HG03565 (cell line): ENCODE data around the gene NSUN3.
"Not testable (repeated sequence)": the region's sequence is repeated elsewhere in the genome, so short reads cannot be mapped to it uniquely, and the experiment has no call there.

ENCODE experiments used
- ATAC-seq: cut with Tn5 transposase; IDR thresholded peaks from one replicate; pipeline ENCODE4 v1.9.1; 2021; ENCODE audit warnings: mild to moderate bottlenecking, moderate library complexity; ENCODE audit not compliant: unreplicated experiment

The NSUN3 gene

DNA sequence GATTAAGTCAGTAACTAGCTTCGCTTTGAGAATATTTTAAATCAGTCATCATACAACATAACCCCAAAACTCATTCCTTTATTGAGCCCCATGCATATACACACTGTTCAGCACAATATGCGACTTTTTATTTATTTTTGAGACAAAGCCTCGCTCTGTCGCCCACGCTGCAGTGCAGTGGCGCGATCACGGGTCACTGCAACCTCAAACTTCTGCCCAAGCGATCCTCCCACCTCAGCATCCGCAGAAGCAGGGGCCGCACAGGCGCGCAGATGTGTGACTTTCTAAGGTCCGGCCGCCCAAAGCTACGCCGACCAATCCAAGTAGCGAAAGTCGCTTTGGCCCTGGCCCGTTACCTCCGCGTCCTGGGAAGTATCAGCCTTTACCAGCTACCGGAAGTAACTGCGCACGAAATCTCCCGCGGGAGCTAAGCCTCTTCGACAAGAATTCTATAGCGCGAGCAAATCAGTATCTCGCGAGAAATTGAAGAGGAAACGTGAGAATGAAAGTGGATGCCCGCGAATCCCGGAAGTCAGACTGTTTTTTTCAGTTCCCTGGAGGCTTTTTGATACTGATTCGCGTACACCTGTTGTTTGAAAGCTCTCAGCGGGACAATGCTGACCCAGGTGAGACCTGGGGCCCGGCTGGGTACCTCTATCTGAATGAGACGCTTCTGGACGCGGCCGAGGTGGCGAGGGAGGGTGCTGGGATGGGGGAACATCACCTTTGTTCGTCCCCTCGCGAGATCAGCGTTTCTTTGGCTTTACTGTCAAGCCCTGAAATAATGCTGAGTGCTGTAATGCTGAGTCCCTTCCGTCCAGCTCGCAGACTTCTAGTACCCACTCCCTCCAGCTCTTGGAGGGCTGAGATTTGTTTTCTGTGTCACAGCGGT is at the start of gene NSUN3, which contains the start of gene DHFR2:
TSS of gene NSUN3 (plus strand) at position 549 of the 892 bp plus-strand sequence. CDS start at position 615, 66 bp downstream.
TSS of gene DHFR2 (minus strand) at position 404 of the 892 bp plus-strand sequence. CDS start 1,405 bp downstream, outside the sequence.
- ATAC-seq: peak; percentile 92

- ATAC-seq: no peak
Observed at GRCh38 chr3:94015025-94015424, 47.8 kb upstream of the NSUN3 start.

DNA sequence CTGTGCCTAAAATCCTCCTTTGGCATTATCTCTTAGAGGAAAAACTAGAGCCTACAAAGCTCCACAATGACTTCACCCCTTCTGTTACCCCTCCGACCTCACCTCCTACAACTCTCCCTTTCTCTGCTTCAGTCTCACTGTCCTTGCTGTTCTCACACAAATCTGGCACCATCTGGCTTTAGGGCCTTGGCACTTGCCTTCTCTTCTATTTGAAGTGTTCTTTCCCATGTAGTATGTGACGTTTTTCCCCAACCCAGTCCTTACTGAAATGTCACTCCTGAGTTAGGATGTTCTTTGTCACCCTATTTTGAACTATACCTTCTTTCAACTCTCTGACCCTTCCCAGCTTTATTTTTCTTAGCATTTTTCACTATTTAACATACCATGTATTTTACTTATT is 43.2 kb upstream of the NSUN3 start:
- no peak for ATAC-seq

DNA sequence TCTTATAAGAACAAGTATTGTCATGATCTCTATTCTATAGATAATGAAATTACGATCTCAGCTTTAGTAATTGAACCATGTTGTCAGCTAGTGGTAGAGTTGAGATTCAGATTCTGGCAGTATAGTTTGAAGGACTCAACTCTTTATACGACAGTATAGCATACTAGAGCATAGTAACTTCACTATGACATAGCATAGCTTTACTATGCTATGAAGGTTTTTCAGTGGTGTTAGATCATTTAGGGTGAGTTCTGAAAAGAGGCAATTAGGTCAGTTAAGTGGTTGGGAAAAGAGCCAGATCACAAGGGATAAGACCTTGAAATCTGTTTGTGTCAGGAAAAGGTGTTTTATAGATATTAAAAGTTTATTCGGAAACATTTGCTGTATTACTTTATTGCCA is 42.6 kb upstream of the NSUN3 start:
- no peak for ATAC-seq

GRCh38 chr3:94024385-94024784 is 38.5 kb upstream of the NSUN3 start:
- ATAC-seq: no peak

DNA sequence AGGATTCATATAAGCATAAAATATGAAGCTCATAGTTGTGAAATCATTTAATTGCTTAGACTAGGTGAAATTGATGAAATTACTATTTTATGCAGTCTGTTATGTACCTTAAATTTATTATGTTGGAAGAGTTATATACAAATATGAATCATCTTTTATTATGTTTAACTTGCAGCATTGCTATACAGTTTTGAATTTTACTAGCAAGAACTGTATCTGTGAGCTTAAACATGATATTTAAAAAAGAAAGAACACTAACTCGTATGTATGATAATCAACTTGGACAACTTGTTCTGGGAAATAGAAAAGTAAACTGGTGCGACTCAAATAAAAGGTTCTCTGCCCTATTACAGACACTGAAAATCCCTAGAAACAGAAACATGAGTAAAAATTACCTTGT is 36.2 kb upstream of the NSUN3 start:
- no peak for ATAC-seq

GRCh38 chr3:94028093-94028837 is 34.6 kb upstream of the NSUN3 start, which contains the start of gene STX19:
Gene STX19 (minus strand): TSS chr3:94028597. CDS start chr3:94015269, 13,328 bp downstream.
- ATAC-seq: no peak

- ATAC-seq: peak; percentile 74
Observed at GRCh38 chr3:94036909-94037507, 25.9 kb upstream of the NSUN3 start.

GRCh38 chr3:94043285-94043684 is 19.6 kb upstream of the NSUN3 start:
- ATAC-seq: no peak

- not testable (repeated sequence) for ATAC-seq
Observed at GRCh38 chr3:94044100-94044936, 18.5 kb upstream of the NSUN3 start.

DNA sequence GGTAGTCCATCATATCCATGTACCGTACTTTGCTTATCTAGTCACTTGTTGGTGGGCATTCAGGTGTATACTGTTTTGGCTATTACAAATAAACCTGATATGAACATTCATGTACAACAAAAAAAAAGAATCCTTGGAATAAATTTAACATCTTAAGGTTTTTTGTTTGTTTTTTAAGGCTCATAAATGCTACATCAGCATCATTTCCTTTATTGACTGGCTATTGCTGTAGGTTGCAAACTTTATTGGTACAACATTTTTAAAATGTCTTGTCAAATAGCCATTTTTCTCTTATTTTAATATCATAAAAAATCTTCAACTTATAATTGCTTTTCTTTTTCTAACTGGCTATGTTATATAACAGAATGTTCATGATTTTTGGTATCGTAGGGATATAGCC is 16.3 kb upstream of the NSUN3 start:
- ATAC-seq: no peak

DNA sequence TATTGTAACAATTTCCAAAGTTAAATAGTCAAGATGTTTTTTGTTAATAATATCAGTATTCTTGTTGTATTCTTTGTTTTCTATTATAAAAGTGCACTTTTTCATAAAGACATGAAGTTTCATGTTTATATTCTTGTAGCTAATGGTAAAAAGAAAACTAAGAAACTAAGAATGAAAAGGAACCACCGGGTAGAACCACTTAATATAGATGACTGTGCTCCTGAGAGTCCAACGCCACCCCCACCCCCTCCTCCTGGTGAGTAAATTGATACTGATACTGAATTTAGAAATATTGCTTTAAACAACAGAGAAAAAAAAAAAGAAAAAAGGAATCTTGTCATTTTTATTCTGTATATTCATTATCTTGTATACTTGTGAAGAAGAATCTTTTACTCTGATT is 13.6 kb upstream of the NSUN3 start:
- no peak for ATAC-seq

GRCh38 chr3:94050546-94050945 is 12.3 kb upstream of the NSUN3 start:
- ATAC-seq: no peak

- ATAC-seq: no peak
Observed at GRCh38 chr3:94061297-94061696, 1.6 kb upstream of the NSUN3 start.

DNA sequence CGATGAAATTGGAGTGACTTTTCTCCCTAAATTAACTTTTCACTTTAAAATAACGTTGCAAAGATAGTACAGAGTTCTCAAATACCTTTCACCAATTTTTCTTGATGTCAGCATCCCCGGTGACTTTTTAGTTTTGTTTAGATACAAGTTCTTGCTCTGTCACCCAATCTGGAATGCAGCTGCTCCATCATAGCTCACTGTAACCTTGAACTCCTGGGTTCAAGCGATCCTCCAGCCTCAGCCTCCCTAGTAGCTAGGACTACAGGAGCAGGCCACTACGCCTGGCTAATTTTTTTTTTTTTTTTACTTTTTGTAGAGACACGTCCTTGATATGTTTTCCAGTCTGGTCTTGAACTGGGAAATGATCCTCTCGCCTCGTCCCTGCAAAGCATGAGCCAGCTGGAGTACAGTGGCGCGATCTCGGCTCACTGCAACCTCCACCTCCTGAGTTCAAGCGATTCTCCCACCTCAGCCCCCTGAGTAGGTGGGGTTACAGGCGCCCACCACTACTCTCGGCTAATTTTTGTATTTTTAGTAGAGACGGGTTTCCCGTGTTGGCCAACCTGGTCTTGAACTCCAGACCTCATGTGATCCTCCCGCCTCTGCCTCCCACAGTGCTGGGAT is 747 bp downstream of the NSUN3 start:
- no peak for ATAC-seq

DNA sequence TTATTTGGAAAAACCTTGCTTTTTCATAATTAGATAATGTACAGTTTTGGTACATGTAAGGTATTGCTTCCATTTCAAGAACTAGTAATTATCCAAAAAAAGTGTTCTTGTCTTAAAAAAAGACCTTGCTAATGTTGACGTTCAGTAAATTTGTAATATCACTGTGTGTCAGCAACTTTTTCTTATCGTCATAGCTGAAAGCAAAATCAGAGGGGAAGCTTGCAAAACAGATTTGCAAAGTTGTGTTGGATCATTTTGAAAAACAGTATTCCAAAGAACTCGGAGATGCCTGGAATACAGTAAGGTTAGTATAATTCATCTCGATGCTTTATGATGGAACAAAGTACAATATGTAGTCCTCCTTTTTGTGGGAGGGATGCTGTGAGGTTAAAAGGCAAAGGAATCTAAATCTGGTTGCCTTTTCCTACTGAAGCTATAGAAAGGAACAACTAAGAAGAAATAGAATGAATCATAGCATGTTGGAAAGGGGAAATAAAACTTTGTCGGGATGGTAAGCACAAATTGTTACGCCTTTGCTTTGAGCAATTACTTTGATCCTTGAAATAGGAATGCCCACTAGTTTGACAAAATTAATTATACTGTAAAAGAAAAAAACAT is 1.5 kb downstream of the NSUN3 start:
- no peak for ATAC-seq

DNA sequence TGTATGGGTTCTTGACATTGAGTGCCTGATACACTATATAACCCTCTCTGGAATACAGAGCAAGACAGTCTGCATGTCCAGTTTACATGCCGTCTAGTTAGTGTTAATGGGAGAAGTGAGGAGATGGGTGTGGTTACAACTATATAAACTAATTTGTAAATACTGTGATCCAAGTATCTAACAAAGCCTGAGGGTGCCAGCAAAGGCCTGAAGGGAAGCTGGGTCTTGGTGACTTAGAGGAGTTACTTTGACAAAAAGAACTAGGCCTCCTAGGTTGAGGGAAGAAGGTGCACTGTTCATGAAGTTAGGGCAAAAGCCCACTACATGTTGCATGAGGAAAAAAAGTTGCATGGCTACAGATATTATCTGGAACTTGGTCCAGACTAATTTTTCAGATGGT is 2.3 kb downstream of the NSUN3 start:
- ATAC-seq: no peak

DNA sequence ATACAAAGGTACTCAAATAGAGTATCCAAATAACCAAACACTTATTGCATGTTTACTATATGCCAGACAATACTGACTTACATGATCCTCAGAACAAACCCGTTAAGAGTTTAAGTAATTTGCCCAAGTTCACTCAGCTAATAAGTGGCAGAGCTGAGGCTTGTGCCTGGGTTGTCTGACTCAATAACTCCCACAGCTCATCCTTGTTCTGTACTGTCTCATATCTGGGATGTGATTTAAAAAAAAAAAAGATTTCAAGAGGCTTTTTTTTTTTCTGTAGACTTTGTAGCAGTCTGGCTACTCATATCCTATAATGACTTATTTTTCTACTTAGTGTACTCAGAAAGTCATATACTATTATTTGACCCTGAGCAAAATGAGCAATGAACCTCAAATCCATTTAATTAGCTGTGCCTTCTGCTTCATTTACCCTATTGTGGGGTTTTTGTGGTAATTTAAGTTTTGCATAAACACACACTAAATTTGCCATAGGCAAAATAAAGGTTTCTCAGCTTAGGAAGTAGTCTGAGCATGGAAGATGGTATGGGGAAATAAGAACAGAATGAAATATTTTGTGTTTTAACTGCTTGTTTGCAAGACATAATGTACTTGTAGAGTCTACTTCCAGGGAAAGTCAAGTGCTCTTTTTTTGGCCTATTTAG is 3.1 kb downstream of the NSUN3 start:
- ATAC-seq: no peak
